HL-60 (cell line): ENCODE data around the gene PTBP3.

Experiments
- DNase-seq, 2 experiments: peaks; one replicate each; pipeline ENCODE4 v3.0.0-alpha.2; 2010 to 2020; ENCODE audit warnings: low read depth in 1 of 2, low spot score in 1 of 2
- H3K27ac ChIP-seq: fragments of 250-450 bp; sonication (Bioruptor Pico); replicated peaks from 2 replicates; pipeline ENCODE4 v1.5.1; 2020; ENCODE audit warnings: mild to moderate bottlenecking, moderate library complexity
- H3K27me3 ChIP-seq: fragments of 250-450 bp; sonication (Bioruptor Pico); 2 replicates; pipeline ENCODE4 v1.5.1; 2021; ENCODE audit warnings: mild to moderate bottlenecking, moderate library complexity; ENCODE audit not compliant: insufficient read depth, poor library complexity, severe bottlenecking
- H3K4me3 ChIP-seq: replicated peaks from 2 replicates; pipeline ENCODE4 v1.5.1; 2011; ENCODE audit warnings: mild to moderate bottlenecking, control low read depth, low read length; ENCODE audit not compliant: insufficient read depth
- CTCF ChIP-seq: IDR thresholded peaks from one replicate; pipeline ENCODE4 v1.5.1; 2011; ENCODE audit warnings: low read length, control low read depth, inconsistent platforms; ENCODE audit not compliant: insufficient read depth
- GABPA ChIP-seq: IDR thresholded peaks from 2 replicates; pipeline ENCODE4 v1.6.1; 2012; ENCODE audit warnings: low read depth
- POLR2AphosphoS5 ChIP-seq: IDR thresholded peaks from 2 replicates; pipeline ENCODE4 v1.6.1; 2012; ENCODE audit warnings: low read depth
- SPI1 ChIP-seq: IDR thresholded peaks from 2 replicates; pipeline ENCODE4 v1.6.1; 2012; ENCODE audit warnings: low read depth, mild to moderate bottlenecking, borderline replicate concordance
- TF ChIP-seq, protein P1 (sequence below): IDR thresholded peaks from 2 replicates; pipeline ENCODE4 v1.6.1; 2012; ENCODE audit warnings: low read depth; ENCODE audit not compliant: insufficient replicate concordance

The PTBP3 gene

GRCh38 chr9:112325127-112325526 is 8.3 kb downstream of the PTBP3 start:
- Histone ChIP-seq H3K27ac (no peak overlapping the region), H3K4me3 (no peak overlapping the region), H3K27me3 (no peaks in the 10 kb centered on the region)
- DNase-seq: no peak
- TF ChIP-seq CTCF: no peak
- TF ChIP-seq SPI1: no peak
- TF ChIP-seq GABPA: no peak
- TF ChIP-seq, protein P1, sequence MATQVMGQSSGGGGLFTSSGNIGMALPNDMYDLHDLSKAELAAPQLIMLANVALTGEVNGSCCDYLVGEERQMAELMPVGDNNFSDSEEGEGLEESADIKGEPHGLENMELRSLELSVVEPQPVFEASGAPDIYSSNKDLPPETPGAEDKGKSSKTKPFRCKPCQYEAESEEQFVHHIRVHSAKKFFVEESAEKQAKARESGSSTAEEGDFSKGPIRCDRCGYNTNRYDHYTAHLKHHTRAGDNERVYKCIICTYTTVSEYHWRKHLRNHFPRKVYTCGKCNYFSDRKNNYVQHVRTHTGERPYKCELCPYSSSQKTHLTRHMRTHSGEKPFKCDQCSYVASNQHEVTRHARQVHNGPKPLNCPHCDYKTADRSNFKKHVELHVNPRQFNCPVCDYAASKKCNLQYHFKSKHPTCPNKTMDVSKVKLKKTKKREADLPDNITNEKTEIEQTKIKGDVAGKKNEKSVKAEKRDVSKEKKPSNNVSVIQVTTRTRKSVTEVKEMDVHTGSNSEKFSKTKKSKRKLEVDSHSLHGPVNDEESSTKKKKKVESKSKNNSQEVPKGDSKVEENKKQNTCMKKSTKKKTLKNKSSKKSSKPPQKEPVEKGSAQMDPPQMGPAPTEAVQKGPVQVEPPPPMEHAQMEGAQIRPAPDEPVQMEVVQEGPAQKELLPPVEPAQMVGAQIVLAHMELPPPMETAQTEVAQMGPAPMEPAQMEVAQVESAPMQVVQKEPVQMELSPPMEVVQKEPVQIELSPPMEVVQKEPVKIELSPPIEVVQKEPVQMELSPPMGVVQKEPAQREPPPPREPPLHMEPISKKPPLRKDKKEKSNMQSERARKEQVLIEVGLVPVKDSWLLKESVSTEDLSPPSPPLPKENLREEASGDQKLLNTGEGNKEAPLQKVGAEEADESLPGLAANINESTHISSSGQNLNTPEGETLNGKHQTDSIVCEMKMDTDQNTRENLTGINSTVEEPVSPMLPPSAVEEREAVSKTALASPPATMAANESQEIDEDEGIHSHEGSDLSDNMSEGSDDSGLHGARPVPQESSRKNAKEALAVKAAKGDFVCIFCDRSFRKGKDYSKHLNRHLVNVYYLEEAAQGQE: no peak
- no peak for TF ChIP-seq POLR2AphosphoS5

GRCh38 chr9:112323378-112323854 is 10.0 kb downstream of the PTBP3 start:
- no peak for DNase-seq
- H3K27me3 ChIP-seq: no peaks in the 10 kb centered on the region
- no peak overlapping the region for H3K27ac ChIP-seq
- TF ChIP-seq SPI1 (no peak), CTCF (no peak), POLR2AphosphoS5 (no peak), GABPA (no peak)
- TF ChIP-seq, protein P1: no peak
- H3K4me3 ChIP-seq: no peak overlapping the region

DNA sequence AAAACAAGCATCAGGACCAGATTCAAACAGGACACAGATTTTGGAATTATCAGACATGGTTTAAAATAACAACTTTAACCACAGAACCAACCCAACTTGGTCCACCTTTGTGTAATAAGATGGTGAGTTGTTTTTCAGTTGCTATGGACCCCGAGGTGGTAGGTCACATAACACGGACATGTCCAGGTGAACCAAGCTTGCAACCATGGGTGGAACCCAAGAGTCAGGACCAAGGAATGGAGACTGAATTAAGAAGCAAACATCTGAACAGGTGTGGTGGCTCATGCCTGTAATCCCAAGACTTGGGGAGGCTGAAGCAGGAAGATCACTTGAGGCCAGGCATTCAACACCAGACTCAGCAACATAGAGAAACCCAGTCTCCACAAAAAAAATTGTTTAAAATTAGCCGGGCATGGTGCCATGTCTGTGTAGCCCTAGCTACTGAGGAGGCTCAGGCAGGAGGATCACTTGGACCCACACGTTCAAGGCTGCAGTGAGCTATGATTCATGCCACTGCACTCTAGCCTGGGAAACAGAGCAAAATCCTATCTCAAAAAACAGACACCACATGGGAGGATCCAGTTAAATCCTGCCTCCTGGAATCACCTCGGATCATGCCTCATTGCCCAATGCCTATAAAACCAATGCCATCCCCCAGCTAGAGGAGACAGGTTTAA is 10.6 kb downstream of the PTBP3 start:
- no peak for DNase-seq
- no peak overlapping the region for H3K27ac ChIP-seq
- TF ChIP-seq SPI1 (no peak), CTCF (no peak), POLR2AphosphoS5 (no peak), GABPA (no peak)
- TF ChIP-seq, protein P1: no peak
- no peak overlapping the region for H3K4me3 ChIP-seq
- no peaks in the 10 kb centered on the region for H3K27me3 ChIP-seq
